Measurements from ENCODE around the gene DEFB131A.
A peak's percentile ranks its signal among the peaks of the same experiment; 100 is the strongest.
"Not testable (repeated sequence)": the region's sequence is repeated elsewhere in the genome, so short reads cannot be mapped to it uniquely, and the experiment has no call there.

Gene DEFB131A

GRCh38 chr4:9494256-9495035 lies 50.2 kb downstream of the DEFB131A start:
- not testable (repeated sequence) for DNase-seq (ENCODE audit: low spot score)

DNA sequence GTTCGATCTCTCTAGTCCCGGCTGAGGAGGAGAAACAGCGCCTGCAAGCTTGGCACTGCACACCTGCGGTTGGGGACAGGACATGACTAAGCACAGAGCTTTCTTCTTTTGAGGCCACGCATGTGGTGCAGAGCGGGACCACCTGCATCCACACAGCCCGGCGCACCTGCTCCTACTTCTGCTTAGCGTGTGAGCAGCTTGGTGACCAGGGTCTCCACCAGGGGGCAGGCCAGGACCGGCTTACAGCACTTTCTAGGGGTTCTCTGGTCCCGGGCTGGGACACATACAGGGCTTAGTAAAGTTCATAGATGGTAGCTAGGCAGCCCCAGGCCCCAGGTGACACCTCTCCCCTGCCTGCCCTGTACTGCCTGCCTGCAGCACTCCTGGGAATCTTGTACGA lies 51.2 kb downstream of the DEFB131A start:
- peak; percentile 0 for DNase-seq (ENCODE audit: low spot score)

GRCh38 chr4:9497575-9498467 lies 53.6 kb downstream of the DEFB131A start:
- DNase-seq (ENCODE audit: low spot score), result not testable (repeated sequence)

GRCh38 chr4:9498468-9499040 lies 54.3 kb downstream of the DEFB131A start:
- DNase-seq (ENCODE audit: low spot score), result not testable (repeated sequence)

- not testable (repeated sequence) for DNase-seq (ENCODE audit: low spot score)
These were observed 55.8 kb downstream of the DEFB131A start for GRCh38 chr4:9499974-9500487.

All from COLO829 (cell line).